Spleen (tissue), 7 donors: ENCODE results near the gene TBC1D30.

Experiments
- POLR2AphosphoS5 ChIP-seq, 3 donors: sonication (generic); formaldehyde crosslinking; IDR thresholded peaks; one replicate each; pipeline ENCODE4 v1.5.1; 2017; ENCODE audit warnings: antibody characterized with exemption in 3 of 3
- TF ChIP-seq, protein P1 (sequence below), 11 experiments: fragments of 200-600 bp in 7 of 11; fragments of 450-650 bp in 4 of 11; sonication (generic) in 4 of 11; IDR thresholded peaks in 8 of 11; conservative IDR thresholded peaks in 3 of 11; 1 replicate in 7 of 11; 2 replicates in 4 of 11; pipeline versions ENCODE4 v1.4.0 to v1.8.0; 2016 to 2021; ENCODE audit warnings: antibody characterized with exemption in 11 of 11, inconsistent platforms in 4 of 11, mild to moderate bottlenecking in 1 of 11
- donor health status: DM: no; HTN: no; CAD: no; lungs with moderate emphysema.
- donor health status: DM: no; HTN: no; CAD: no.
- donor health status: DM: no; HTN: no; CAD: no.

GRCh38 chr12:64858882-64859605 is 34.6 kb downstream of the TBC1D30 start:
- TF ChIP-seq, protein P1, sequence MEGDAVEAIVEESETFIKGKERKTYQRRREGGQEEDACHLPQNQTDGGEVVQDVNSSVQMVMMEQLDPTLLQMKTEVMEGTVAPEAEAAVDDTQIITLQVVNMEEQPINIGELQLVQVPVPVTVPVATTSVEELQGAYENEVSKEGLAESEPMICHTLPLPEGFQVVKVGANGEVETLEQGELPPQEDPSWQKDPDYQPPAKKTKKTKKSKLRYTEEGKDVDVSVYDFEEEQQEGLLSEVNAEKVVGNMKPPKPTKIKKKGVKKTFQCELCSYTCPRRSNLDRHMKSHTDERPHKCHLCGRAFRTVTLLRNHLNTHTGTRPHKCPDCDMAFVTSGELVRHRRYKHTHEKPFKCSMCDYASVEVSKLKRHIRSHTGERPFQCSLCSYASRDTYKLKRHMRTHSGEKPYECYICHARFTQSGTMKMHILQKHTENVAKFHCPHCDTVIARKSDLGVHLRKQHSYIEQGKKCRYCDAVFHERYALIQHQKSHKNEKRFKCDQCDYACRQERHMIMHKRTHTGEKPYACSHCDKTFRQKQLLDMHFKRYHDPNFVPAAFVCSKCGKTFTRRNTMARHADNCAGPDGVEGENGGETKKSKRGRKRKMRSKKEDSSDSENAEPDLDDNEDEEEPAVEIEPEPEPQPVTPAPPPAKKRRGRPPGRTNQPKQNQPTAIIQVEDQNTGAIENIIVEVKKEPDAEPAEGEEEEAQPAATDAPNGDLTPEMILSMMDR (IDR thresholded peaks at IDR 0.05 in 8 of 11, conservative IDR thresholded peaks at IDR 0.05 in 3 of 11) = no peak
- TF ChIP-seq POLR2AphosphoS5 (IDR thresholded peaks at IDR 0.05) = no peak
